Astrocyte of the spinal cord (primary cell): ENCODE data around the gene SMIM5.

Source experiments
- DNase-seq: peaks from one replicate; pipeline ENCODE4 v3.0.0; 2011; ENCODE audit warnings: low read depth, low spot score
- H3K4me3 ChIP-seq: 2 replicates; pipeline ENCODE4 v1.5.1; 2011; ENCODE audit warnings: low read depth, mild to moderate bottlenecking, low read length, moderate library complexity
- in situ Hi-C: cut with HindIII; loops from 2 replicates; pipeline ENCODE4 v1.10.0; 2017; ENCODE audit warnings: low sequenced_read_pairs
- TF ChIP-seq, protein P1 (sequence below): IDR thresholded peaks from 2 replicates; pipeline ENCODE4 v1.5.1; 2012; ENCODE audit warnings: low read depth, mild to moderate bottlenecking, low read length, inconsistent platforms

Gene SMIM5

DNA sequence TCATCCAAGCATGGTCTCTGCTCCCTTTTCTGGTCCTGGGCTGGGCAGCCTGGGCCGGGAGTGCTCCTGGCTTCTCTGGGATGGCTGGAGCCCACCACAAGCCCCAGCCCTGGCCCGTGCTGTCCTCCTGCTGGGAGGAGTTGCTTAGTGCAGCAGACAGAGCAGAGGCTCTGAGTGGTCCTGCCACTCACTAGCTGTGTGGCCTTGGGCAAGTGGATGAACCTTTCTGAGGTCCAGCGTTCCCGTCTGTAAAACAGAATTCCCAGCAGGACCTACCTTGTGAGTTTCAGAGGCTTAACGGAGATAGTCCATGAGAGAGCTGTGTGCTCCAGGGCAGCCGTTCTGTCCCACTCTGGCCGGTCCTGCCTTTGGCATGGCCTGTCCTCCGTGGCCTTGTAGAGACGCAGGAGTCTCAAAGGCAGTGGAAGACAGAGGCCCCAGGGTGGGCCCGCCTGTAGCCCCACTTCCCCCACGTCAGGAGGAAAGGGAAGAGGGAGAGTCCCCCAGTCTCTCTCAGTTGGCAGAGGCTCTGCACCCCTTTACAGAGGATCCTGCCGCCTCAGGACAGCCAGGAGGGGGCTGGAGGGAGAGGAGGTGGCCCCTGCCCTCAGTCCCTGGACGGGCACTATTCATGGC lies 37.8 kb upstream of the SMIM5 start:
- no peak for DNase-seq
- TF ChIP-seq, protein P1, sequence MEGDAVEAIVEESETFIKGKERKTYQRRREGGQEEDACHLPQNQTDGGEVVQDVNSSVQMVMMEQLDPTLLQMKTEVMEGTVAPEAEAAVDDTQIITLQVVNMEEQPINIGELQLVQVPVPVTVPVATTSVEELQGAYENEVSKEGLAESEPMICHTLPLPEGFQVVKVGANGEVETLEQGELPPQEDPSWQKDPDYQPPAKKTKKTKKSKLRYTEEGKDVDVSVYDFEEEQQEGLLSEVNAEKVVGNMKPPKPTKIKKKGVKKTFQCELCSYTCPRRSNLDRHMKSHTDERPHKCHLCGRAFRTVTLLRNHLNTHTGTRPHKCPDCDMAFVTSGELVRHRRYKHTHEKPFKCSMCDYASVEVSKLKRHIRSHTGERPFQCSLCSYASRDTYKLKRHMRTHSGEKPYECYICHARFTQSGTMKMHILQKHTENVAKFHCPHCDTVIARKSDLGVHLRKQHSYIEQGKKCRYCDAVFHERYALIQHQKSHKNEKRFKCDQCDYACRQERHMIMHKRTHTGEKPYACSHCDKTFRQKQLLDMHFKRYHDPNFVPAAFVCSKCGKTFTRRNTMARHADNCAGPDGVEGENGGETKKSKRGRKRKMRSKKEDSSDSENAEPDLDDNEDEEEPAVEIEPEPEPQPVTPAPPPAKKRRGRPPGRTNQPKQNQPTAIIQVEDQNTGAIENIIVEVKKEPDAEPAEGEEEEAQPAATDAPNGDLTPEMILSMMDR = no peak
- no peak overlapping the region for H3K4me3 ChIP-seq
- in situ Hi-C loops = no loop called here

DNA sequence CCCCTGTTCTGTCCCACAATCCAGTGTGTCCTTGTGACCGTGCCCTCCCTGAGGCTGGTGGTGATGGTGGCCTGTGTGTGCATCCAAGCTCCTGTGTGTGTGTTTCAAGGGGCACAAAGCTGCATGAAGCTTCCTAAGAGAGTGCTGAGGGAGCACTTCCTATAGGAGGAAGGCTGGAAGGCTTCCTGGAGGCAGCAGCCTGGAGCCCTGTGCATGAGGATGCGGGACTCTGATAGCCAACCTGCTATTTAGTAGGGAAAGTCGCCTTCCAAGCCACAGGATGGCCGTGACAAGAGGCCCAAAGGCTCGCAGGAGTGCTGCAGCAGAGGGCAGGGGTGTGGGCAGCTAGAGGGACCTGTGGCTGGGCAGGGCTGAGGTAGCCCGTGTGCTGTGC lies 37.3 kb upstream of the SMIM5 start:
- DNase-seq = no peak
- in situ Hi-C loops = no loop called here
- no peak overlapping the region for H3K4me3 ChIP-seq
- TF ChIP-seq, protein P1 = no peak

DNA sequence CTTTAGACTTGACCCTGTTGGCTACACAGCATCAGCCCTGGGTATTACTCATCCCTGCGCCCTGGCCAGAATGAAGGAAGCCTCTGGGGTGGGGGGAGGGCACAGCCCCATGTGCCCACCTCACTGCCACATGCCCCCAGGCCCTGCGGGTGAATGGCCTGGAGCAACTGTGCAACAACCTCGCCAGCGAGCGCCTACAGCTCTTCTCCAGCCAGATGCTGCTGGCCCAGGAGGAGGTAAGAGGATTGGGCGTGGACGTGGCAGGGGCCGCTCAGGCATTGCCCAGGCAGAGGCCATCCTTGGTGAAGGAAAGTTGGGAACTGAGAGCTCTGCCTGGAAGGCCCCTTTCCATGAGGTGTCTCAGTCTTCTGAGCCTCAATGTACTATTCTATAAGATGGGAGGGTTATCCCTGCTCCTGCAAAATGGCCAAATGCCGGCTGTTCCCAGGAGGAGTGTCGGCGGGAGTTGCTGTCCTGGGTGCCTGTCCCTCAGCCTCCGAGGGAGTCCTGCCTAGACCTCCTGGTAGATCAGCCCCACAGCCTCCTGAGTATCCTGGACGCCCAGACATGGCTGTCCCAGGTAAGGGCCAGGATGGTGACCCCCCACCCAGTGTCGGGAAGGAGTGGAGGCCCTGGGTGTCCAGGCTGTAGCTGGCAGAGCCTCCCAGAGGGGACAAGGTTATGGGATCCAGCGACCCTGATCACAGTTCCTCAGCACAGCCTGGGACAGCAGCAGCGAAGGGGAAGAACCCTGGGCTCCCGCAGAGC lies 36.7 kb upstream of the SMIM5 start:
- TF ChIP-seq, protein P1 = no peak
- in situ Hi-C loops = no loop called here
- no peak for DNase-seq
- no peak overlapping the region for H3K4me3 ChIP-seq

DNA sequence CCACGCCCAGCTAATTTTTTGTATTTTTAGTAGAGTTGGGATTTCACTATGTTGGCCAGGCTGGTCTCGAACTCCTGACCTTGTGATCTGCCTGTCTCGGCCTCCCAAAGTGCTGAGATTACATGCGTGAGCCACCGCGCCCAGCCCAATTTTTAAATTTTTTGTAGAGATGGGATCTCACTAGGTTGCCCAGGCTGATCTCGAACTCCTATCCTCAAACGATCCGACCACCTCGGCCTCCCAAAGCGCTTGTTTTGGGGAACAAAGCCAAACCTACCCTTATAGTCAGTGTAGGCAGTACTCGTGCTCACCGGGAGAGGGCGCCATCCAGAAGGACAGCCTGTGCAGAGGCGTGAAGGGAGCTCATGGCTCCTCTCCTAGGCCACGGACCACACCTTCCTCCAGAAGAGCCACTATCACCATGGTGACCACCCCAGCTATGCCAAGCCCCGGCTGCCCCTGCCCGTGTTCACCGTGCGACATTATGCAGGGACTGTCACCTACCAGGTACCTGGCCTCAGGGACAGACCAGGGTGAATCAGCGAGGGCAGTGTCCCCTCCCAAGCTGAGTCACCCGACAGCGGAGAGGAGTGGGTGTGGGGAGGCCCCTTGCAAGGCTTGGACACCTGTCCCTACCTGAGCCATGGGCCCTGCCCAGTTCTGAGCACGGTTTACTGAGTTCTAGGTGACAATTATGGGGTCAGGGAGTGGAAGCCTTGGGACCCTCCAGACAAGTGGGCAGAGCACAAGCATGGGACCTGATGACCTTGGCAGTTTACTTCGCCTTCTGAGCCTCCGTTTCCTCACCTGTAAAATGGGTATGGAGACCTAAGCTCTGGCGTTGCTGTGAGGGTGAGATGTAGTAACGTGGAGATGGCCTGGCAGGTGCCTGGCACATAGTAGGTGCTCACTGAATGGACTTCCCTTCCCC lies 31.9 kb upstream of the SMIM5 start:
- no peak for DNase-seq
- no peak overlapping the region for H3K4me3 ChIP-seq
- TF ChIP-seq, protein P1 = peak; percentile 81
- in situ Hi-C loops = no loop called here

DNA sequence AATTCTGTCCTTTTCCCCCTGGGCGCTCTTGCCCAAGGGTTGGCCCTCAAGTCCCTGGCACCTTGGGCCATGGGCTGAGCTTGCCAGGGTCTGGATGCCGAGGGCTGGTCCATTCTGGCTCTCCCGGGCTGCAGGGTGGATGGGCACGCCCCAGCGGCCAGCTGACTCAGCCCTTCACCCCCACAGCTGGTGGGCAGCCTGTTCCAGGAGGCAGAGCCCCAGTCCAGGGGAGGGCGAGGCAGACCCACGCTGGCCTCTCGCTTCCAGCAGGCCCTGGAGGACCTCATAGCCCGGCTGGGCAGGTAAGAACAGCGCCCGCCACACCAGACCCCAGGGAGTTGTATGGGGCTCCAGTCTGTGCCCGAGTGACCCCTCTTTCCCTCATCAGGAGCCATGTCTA lies 30.6 kb upstream of the SMIM5 start:
- no peak for DNase-seq
- H3K4me3 ChIP-seq = no peak overlapping the region
- in situ Hi-C loops = no loop called here
- TF ChIP-seq, protein P1 = no peak

DNA sequence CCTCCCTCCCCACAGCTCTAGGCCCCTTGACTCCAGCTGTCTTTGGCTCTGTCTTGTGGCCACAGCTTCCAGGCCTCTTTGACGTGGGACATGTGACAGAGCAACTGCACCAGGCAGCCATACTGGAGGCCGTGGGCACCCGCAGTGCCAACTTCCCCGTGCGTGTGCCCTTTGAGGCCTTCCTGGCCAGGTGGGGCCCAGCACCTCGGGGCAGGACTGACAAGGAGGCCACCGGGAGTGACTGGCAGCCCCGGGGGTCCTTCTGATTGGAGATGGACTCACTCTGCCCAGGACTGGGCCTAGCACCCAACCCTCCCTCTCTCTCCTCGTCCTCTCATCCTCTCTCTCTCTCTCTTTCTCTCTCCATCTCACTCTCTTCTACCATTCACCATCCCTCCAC lies 30.1 kb upstream of the SMIM5 start:
- no peak overlapping the region for H3K4me3 ChIP-seq
- DNase-seq = no peak
- in situ Hi-C loops = no loop called here
- TF ChIP-seq, protein P1 = no peak
